DMS79 (cell line): Measurements from ENCODE around the gene KIAA0513.

Experiments used
- DNase-seq: peaks from one replicate; lab custom pipeline; 2025; lab: John Stamatoyannopoulos, UW

KIAA0513 gene

GRCh38 chr16:85090873-85091521 lies 63.4 kb downstream of the KIAA0513 start:
- no peak for DNase-seq

GRCh38 chr16:85091522-85091910 lies 63.9 kb downstream of the KIAA0513 start:
- DNase-seq: no peak

DNA sequence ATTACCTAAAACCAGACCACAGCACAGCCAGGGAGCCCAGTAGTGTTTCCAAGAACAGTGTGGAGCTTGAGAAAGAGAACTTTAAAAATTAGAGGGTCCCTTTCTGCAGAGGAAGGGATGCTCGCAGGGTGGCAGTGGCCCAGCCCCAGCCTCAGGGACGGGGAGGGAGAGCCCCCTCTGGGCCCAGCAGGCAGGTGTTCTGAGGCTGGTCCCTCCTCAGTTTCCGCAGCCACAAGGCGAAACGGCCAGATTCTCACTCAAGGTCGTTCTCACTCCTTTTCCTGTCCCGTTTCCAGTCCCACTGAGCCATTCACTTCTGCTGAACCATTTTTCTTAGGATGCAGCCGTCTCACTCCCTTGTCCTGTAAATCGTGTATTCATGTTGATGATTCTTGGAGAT lies 64.7 kb downstream of the KIAA0513 start:
- no peak for DNase-seq

GRCh38 chr16:85092851-85093250 lies 65.3 kb downstream of the KIAA0513 start:
- DNase-seq: no peak

GRCh38 chr16:85093705-85094104 lies 66.1 kb downstream of the KIAA0513 start:
- no peak for DNase-seq

DNA sequence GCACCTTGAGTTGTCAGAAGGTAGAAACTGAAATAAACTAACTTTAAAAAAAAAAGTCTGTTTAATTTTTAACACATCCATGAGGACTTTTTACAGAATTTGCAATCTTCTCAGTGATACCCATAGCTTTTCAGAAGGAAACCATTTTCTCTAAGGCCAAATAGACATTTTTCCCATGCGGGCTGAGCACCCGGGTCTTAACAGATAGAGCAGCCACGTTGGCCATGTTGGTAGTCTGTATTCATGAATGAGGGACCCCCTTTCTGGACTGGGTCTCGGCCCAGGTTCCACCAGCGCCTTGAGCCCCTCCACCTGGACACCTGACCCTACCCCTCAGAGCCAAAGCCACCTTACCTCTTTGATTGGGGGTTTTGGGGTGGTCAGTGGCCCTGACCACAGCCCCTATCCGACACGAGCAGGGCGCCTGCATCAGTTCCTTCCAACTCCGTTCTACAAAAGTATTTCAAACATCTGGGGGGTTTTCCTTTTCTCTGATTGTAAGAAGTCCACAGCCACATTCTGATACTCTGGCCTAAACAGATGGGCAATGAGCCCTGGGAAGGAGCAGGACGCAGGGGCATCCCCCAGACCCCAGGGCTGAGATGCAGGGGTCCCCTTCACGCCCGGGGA lies 66.7 kb downstream of the KIAA0513 start:
- no peak for DNase-seq

DNA sequence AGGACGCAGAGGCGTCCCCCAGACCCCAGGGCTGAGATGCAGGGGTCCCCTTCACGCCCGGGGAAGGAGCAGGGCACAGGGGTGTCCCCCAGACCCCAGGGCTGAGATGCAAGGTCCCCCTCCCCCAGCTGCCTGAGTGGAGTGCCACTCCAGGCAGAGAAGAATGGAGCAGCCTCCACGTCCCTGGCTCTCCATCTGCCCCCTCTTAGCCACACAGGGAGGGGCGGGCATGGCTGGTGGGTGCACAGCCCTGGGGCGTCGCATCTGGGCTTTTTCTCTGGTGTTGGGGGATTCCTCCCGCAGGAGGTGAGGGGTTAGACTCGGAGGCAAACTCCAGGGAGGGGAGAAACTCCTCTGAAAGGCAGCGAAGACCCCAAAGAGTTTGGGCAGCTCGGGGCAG lies 67.2 kb downstream of the KIAA0513 start:
- DNase-seq: no peak

GRCh38 chr16:85096921-85097320 lies 69.3 kb downstream of the KIAA0513 start:
- no peak for DNase-seq

DNA sequence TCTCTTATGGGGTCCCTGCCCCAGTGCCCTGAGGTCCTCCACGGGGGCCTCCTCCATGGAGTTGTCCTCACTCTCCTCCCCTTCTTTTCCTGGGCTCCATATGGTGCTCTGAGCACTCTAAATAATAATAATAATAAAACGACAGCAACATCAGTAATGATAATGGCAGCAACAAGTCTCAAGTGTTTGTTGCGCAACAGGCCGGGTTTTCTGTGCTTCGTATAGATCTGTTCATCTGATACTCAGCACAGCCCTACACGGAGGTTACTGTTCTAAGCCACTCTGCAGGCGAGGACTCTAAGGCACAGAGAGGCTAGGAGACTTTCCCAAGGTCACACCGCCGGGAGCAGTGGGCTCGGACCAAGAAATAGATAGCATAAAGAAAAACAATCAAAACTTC lies 71.0 kb downstream of the KIAA0513 start:
- DNase-seq: no peak

DNA sequence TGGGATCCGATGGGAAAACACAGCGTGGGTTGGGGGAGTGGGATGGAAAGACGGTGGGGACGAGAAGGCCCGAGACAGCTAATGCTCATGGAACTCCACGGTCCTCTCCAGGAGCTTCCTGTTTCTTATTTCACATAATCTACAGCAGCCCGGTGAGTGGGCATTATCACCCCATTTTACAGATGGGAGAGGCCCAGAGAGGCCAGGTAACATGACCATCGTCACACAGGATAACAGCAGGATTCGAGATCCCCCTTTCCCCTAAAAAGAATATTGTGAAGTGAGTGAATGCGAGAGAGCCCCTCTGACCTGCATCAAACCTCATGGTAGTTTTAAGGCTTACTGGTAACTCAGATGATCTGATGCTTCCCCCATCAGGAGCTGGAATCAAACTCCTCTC lies 72.7 kb downstream of the KIAA0513 start:
- no peak for DNase-seq

GRCh38 chr16:85101956-85102630 lies 74.5 kb downstream of the KIAA0513 start:
- DNase-seq: no peak

DNA sequence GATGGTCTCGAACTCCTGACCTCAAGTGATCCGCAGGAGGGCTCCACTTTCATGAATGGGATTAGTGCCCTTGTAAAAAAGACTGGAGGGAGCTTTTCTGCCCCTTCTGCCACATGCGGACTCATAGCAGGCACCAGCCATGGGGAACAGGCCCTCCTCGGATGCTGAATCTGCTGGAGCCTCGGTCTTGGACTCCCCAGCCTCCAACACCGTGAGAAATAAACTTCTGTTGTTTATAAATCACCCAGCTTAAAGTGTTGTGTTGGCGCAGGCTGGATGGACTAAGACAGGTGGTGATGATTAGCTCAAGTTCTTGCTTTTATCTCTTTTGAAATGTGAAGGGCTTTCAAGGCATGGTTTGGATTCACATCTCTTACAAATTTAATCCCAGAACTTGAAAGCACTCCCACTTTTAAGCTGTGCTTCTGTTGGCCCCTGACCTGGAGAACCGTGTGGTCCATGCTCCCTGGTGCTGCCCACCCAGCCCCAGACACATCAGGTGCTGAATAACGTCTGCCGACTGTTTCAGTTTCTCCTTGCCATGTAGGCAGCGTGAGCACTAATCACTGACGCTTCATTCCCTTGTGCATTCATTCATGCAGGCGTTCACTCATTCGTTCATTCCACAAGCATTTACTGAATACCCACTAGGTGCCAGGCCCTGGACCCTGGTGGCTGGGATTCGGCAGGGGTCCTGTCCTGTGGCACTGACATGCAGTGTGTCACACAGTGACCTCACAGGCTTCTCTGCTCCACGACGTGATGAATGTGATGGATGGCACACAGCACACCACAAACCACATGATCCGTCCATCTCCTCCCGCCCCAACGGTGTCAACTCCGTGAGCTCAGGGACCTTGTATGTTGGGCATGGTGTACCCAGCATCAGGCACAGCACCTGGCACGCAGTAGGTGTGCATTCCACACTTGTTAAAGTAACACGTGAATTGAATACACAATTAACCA lies 75.8 kb downstream of the KIAA0513 start:
- no peak for DNase-seq

DNA sequence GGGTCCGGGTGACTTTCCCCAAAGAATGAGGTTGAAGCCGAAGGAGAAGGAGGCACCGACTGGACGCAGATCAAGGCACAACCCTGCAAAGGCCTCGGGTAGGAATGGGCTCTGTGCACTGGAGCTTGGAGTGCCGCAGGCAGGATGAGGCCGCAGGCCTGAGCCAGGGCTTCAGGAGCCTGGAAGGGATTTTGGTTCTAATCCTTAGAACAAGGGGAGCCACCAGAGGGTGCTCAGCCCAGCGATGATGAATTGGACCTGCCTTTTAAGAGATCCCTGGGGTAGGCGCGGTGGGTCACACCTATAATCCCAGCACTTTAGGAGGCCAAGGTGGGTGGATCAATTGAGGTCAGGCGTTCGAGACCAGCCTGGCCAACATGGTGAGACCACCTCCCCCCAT lies 76.6 kb downstream of the KIAA0513 start:
- no peak for DNase-seq

- no peak for DNase-seq
Observed at GRCh38 chr16:85104821-85105391, 77.3 kb downstream of the KIAA0513 start.

DNA sequence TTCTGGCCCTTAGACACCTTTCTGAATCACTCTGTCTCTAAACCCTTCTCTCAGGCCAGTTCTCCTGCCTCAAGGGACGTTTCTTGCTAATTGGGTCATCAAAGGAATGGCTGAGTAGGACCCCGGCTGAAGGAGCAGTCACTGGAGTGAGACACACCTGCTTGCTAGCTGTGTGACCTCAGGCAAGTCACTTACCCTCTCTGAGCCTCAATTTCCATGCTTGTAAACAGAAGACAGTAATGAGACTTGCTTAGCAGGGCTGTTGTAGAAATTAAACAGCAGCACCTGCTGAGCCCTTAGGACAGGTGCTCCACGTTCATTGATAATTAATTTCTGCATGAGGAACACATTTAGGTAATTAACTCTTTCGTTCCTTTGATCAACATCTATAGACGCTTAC lies 77.9 kb downstream of the KIAA0513 start:
- no peak for DNase-seq

DNA sequence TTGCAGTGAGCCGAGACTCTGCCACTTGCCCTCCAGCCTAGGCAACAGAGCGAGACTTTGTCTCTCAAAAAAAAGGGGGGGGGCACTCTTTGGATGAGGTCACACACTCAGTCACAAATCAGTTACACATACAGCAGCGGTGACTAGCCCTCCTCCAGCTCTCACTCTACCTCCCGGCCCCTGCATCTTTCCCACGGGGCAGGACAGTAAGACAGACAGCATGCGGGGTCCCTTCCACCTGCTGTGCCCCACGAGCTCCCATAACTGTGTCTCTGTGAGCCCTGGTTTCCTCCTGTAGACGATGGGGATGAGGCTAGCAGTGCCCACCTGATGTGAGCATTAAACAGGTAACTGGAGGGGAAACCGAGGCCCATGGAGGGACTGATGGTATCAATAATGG lies 79.5 kb downstream of the KIAA0513 start:
- no peak for DNase-seq

- no peak for DNase-seq
Observed at GRCh38 chr16:85107532-85107931, 79.9 kb downstream of the KIAA0513 start.

DNA sequence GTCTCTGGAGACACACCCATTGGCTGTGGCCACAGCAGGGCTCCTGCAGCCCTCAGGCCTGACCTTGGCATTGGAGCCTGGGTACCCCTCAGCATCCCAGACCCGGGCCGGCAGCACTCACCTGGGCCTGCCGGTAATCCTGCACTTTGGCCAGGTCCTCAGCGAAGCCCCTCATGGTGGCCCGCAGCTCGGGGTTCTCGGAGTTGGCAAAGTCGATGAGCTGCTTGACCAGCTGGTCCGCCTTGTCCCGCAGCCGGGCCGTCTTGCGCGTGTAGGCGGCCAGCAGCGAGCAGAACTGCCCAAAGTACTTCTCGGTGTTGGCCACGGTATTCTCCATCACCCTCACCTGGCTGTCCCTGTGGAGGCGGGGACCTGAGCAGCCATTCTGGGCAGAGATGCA lies 82.5 kb downstream of the KIAA0513 start:
- DNase-seq: no peak

- DNase-seq: no peak
Observed at GRCh38 chr16:85111184-85111583, 83.6 kb downstream of the KIAA0513 start.

DNA sequence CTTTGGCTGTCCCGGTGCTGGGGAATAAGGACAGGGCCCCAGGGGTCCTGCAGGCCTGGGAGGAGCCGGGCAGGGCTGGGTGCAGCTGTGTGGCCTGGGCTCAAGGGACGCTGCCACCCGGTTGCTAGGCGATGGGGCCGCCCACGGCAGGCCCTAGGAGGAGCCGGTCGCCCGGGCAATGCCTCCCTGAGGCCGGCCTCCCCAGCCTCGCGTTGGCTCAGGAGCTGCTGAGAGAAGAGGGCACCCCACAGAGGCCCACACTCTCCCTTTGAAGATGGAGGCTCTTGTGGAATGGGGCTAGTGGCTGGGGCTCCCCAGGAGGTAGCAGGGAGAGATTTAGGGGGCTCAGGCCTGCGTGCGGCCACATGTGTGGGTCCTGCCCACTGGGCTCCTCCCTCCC lies 84.8 kb downstream of the KIAA0513 start, which contains the start of gene CIBAR2:
TSS of gene CIBAR2 (minus strand) at position 109 of the 400 bp plus-strand sequence. CDS start 120 bp downstream, outside the sequence.
- no peak for DNase-seq

DNA sequence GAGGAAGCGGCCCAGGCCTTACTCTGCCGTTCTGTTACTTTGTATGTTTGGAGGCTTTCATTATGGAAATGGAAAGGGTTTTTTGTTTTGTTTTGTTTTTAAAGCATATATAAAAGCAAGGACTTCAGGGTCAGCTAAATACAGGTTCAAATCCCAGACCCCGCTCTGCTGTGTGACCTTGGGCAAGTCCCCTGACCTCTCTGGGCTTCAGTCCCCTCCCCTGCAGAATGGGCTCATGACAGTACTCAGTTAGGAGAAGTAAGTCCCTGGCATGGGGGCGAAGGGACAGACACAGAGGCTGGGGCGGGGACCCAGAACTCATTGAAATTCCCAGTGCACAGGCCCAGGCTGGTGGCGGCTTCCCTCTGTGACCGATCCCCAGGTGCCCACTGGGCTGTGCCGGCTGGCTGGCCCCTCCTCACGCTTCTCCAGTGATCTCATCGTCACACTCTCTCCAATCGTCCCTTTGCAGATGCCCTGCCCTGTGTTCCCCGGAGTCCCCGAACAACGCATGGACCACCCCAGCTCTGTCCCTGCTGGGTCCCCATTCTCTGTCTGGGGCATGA lies 85.7 kb downstream of the KIAA0513 start:
- no peak for DNase-seq

- no peak for DNase-seq
Observed at GRCh38 chr16:85113913-85114312, 86.3 kb downstream of the KIAA0513 start.
